SU-DHL-6 (cell line): ENCODE data around the gene RIMBP2.

Experiments
- EZH2phosphoT487 ChIP-seq: fragments of 200-600 bp; sonication (generic), shearing (Covaris generic); conservative IDR thresholded peaks from 2 replicates; pipeline ENCODE4 v1.6.1; 2018; ENCODE audit warnings: mild to moderate bottlenecking, antibody characterized with exemption, low read length, moderate library complexity, mixed read lengths
- TF ChIP-seq, protein P1 (sequence below): fragments of 200-600 bp; sonication (generic); IDR thresholded peaks from one replicate; pipeline ENCODE4 v1.5.1; 2017; ENCODE audit warnings: antibody characterized with exemption, mild to moderate bottlenecking, low read length, moderate library complexity; ENCODE audit not compliant: insufficient read depth, poor library complexity, severe bottlenecking

DNA sequence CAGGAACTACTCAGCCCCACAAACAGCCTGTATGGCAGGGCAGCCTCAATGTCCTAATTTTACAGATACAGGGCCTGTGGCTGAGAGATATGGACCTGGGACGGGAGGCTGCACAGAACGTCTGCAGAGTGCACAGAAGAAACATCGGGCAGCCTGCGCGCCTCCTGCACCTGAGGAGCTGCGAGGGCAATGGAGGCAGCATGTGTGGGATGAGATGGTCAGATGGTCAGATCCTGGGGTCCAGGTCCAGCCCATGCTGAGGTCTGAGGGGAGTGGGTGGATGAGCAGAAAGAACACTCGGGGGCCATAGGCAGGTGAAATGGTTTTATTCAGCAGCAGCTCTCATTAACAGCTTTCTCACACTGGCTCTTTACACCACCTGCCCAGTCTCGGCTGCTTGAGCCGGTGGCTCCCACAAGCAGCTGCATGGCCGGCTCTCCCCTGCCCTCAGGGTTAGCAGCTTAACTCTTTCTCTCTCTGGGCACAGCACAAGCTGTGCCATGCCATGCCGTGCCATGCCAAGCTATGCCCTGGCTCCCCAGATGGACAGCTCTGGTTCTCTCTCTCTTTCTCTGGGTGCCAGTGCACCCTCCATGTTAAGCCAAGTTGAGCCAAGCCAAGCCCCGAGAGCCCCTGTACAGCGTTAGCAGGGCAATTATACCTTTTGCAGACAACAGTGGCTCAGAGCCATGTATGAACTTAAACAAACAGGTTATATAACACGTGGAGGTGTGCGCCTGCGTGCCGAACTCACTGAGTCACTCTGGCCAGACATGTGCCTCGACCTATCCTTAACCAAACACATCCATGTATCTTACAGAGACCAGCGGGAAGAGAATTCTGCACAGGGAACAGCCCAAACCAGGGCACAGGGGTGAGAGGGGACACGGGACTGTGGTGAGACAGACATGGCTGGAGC lies 47.6 kb downstream of the RIMBP2 start:
- TF ChIP-seq, protein P1, sequence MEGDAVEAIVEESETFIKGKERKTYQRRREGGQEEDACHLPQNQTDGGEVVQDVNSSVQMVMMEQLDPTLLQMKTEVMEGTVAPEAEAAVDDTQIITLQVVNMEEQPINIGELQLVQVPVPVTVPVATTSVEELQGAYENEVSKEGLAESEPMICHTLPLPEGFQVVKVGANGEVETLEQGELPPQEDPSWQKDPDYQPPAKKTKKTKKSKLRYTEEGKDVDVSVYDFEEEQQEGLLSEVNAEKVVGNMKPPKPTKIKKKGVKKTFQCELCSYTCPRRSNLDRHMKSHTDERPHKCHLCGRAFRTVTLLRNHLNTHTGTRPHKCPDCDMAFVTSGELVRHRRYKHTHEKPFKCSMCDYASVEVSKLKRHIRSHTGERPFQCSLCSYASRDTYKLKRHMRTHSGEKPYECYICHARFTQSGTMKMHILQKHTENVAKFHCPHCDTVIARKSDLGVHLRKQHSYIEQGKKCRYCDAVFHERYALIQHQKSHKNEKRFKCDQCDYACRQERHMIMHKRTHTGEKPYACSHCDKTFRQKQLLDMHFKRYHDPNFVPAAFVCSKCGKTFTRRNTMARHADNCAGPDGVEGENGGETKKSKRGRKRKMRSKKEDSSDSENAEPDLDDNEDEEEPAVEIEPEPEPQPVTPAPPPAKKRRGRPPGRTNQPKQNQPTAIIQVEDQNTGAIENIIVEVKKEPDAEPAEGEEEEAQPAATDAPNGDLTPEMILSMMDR = no peak
- TF ChIP-seq EZH2phosphoT487 = no peak
